Measurements from ENCODE around the gene ZNF724. TPM values are rescaled to one million over a fixed set of nuclear protein-coding genes. Genes with fewer than 3 reads are reported as not detected.
"Not testable (repeated sequence)": the region's sequence is repeated elsewhere in the genome, so short reads cannot be mapped to it uniquely, and the experiment has no call there.

The ZNF724 gene
- 14.6 and 15.0 TPM in 2 replicates for total RNA-seq (2014; rRNA removed; shearing (Covaris generic))

- peak; percentile 99 for DNase-seq (ENCODE audit: low read depth)
These were observed at the start of gene ZNF724 for GRCh38 chr19:23249911-23250649. TSS of gene ZNF724 (minus strand) at chr19:23250394. CDS start at chr19:23250242, 152 bp downstream.

- DNase-seq (ENCODE audit: low read depth) = no peak
These were observed 43.9 kb upstream of the ZNF724 start for GRCh38 chr19:23294141-23294540.

- not testable (repeated sequence) for DNase-seq (ENCODE audit: low read depth)
These were observed 39.8 kb upstream of the ZNF724 start for GRCh38 chr19:23289966-23290365.

GRCh38 chr19:23287620-23288019, 37.4 kb upstream of the ZNF724 start:
- DNase-seq (ENCODE audit: low read depth) = no peak

GRCh38 chr19:23286477-23286876, 36.3 kb upstream of the ZNF724 start:
- DNase-seq (ENCODE audit: low read depth) = no peak

GRCh38 chr19:23285948-23286347, 35.8 kb upstream of the ZNF724 start:
- no peak for DNase-seq (ENCODE audit: low read depth)

GRCh38 chr19:23285326-23285725, 35.1 kb upstream of the ZNF724 start:
- DNase-seq (ENCODE audit: low read depth) = peak; percentile 29

GRCh38 chr19:23283925-23284324, 33.7 kb upstream of the ZNF724 start:
- DNase-seq (ENCODE audit: low read depth) = peak; percentile 59

- peak; percentile 28 for DNase-seq (ENCODE audit: low read depth)
These were observed 31.6 kb upstream of the ZNF724 start for GRCh38 chr19:23281663-23282276.

- DNase-seq (ENCODE audit: low read depth) = not testable (repeated sequence)
These were observed 27.9 kb upstream of the ZNF724 start for GRCh38 chr19:23278118-23278517.

GRCh38 chr19:23273590-23274412, 23.6 kb upstream of the ZNF724 start:
- DNase-seq (ENCODE audit: low read depth) = peak; percentile 90

GRCh38 chr19:23273022-23273589, 22.9 kb upstream of the ZNF724 start:
- no peak for DNase-seq (ENCODE audit: low read depth)

- DNase-seq (ENCODE audit: low read depth) = no peak
These were observed 13.8 kb upstream of the ZNF724 start for GRCh38 chr19:23263870-23264590.

GRCh38 chr19:23263396-23263795, 13.2 kb upstream of the ZNF724 start:
- no peak for DNase-seq (ENCODE audit: low read depth)

GRCh38 chr19:23262920-23263319, 12.7 kb upstream of the ZNF724 start:
- no peak for DNase-seq (ENCODE audit: low read depth)

- no peak for DNase-seq (ENCODE audit: low read depth)
These were observed 11.4 kb upstream of the ZNF724 start for GRCh38 chr19:23261496-23262020.

- no peak for DNase-seq (ENCODE audit: low read depth)
These were observed 10.8 kb upstream of the ZNF724 start for GRCh38 chr19:23260956-23261355.

GRCh38 chr19:23259961-23260360, 9.8 kb upstream of the ZNF724 start:
- no peak for DNase-seq (ENCODE audit: low read depth)

- no peak for DNase-seq (ENCODE audit: low read depth)
These were observed 5.5 kb upstream of the ZNF724 start for GRCh38 chr19:23255700-23256099.

- DNase-seq (ENCODE audit: low read depth) = no peak
These were observed 4.1 kb upstream of the ZNF724 start for GRCh38 chr19:23254141-23254910.

Data from RPMI7951 (cell line).